ENCODE measurements around the gene DLX3. TPM values are rescaled to one million over a fixed set of nuclear protein-coding genes. Genes with fewer than 3 reads are reported as not detected.

DLX3 gene
- total RNA-seq, 1 donor from 2014 or later, result 0.69 TPM

GRCh38 chr17:49949634-49950033, 45.4 kb downstream of the DLX3 start:
- TF ChIP-seq CTCF (IDR thresholded peaks at IDR 0.05), result no peak
- no peak overlapping the region for H3K27ac ChIP-seq
- intact Hi-C loops (cut with DNase I), result no loop called here
- H3K9me3 ChIP-seq, result no peaks in the 10 kb centered on the region
- ATAC-seq, result no peak
- DNase-seq, result no peak
- peaks cover 36% of the 10 kb centered on the region for H3K27me3 ChIP-seq
- no peak overlapping the region for H3K4me3 ChIP-seq
- H3K36me3 ChIP-seq, result no peaks in the 10 kb centered on the region
- no peaks in the 10 kb centered on the region for H3K4me1 ChIP-seq

GRCh38 chr17:49946964-49947584, 48.0 kb downstream of the DLX3 start:
- Histone ChIP-seq H3K4me3 (no peak overlapping the region), H3K4me1 (no peaks in the 10 kb centered on the region), H3K27me3 (peaks cover 36% of the 10 kb centered on the region), H3K9me3 (no peaks in the 10 kb centered on the region), H3K36me3 (no peaks in the 10 kb centered on the region), H3K27ac (no peak overlapping the region)
- no peak for DNase-seq
- intact Hi-C loops (cut with DNase I), result no loop called here
- ATAC-seq, result no peak
- TF ChIP-seq CTCF (IDR thresholded peaks at IDR 0.05), result no peak

GRCh38 chr17:49946208-49946607, 48.8 kb downstream of the DLX3 start:
- H3K4me3 ChIP-seq, result no peak overlapping the region
- DNase-seq (no peak), ATAC-seq (peak; percentile 9)
- H3K36me3 ChIP-seq, result no peaks in the 10 kb centered on the region
- intact Hi-C loops (cut with DNase I), result no loop called here
- no peaks in the 10 kb centered on the region for H3K9me3 ChIP-seq
- no peak overlapping the region for H3K27ac ChIP-seq
- H3K4me1 ChIP-seq, result no peaks in the 10 kb centered on the region
- peaks cover 34% of the 10 kb centered on the region for H3K27me3 ChIP-seq
- no peak for TF ChIP-seq CTCF (IDR thresholded peaks at IDR 0.05)

- H3K4me1 ChIP-seq, result no peaks in the 10 kb centered on the region
- peaks cover 25% of the 10 kb centered on the region for H3K27me3 ChIP-seq
- H3K36me3 ChIP-seq, result no peaks in the 10 kb centered on the region
- no peak overlapping the region for H3K4me3 ChIP-seq
- TF ChIP-seq CTCF (IDR thresholded peaks at IDR 0.05), result no peak
- ATAC-seq, result no peak
- intact Hi-C loops (cut with DNase I), result no loop called here
- no peaks in the 10 kb centered on the region for H3K9me3 ChIP-seq
- no peak for DNase-seq
- no peak overlapping the region for H3K27ac ChIP-seq
These were observed 50.7 kb downstream of the DLX3 start for GRCh38 chr17:49944273-49944870.

- H3K27ac ChIP-seq, result no peak overlapping the region
- H3K27me3 ChIP-seq, result peaks cover 25% of the 10 kb centered on the region
- H3K4me3 ChIP-seq, result no peak overlapping the region
- no peaks in the 10 kb centered on the region for H3K9me3 ChIP-seq
- DNase-seq (no peak), ATAC-seq (no peak)
- H3K36me3 ChIP-seq, result no peaks in the 10 kb centered on the region
- no peak for TF ChIP-seq CTCF (IDR thresholded peaks at IDR 0.05)
- intact Hi-C loops (cut with DNase I), result no loop called here
- no peaks in the 10 kb centered on the region for H3K4me1 ChIP-seq
These were observed 52.1 kb downstream of the DLX3 start for GRCh38 chr17:49942947-49943346.

All from upper lobe of right lung (tissue), 1 donor.